ENCODE results near the gene GFY. TPM values are rescaled to one million over a fixed set of nuclear protein-coding genes. Genes with fewer than 3 reads are reported as not detected.

GFY gene
- total and polyA plus RNA-seq, 9 of the 15 experiments (the other 6 are each of a cell fraction or from before 2014, with no cell fraction given), result 0.06 to 0.40 (median 0.19) TPM; not detected in 3

- TF ChIP-seq E2F5 (CRISPR knock-in tag; IDR thresholded peaks at IDR 0.05) (0 out of 2 replicates have a peak, but pooled peaks have one; percentile 59), RCOR1 (IDR thresholded peaks at IDR 0.05; ENCODE audit: borderline replicate concordance in 1 of 2, low read depth in 2 of 2, low read length in 2 of 2) (peak in 1 of 2 experiments; percentile 32; a peak in 1 of 4 replicates), CHD2 (IDR thresholded peaks at IDR 0.05; ENCODE audit: low read depth, low read length) (no peak), CBFA2T3 (IDR thresholded peaks at IDR 0.05) (peak; percentile 61), MEF2A (IDR thresholded peaks at IDR 0.05; ENCODE audit: control insufficient read depth, low read depth, low read length) (peak; percentile 52; the same call in 1 of the 2 replicates)
Observed at GRCh38 chr19:49403404-49404187, 21.6 kb upstream of the GFY start (continued).

- H3K79me2 ChIP-seq (ENCODE audit: control insufficient read depth, insufficient read depth, low read length), result no peaks in the 10 kb centered on the region
- no peaks in the 10 kb centered on the region for H3K9me3 ChIP-seq (replicated peaks; ENCODE audit: control insufficient read depth, insufficient read depth, low read depth, low read length)
- peaks cover 31 to 35% of the 10 kb centered on the region in 2 experiments for H3K4me1 ChIP-seq (replicated peaks in 1 of 2; ENCODE audit: control insufficient read depth in 2 of 2, insufficient read depth in 2 of 2, low read length in 2 of 2)
- H3K27ac ChIP-seq (ENCODE audit: extremely low read depth, low read depth, low read length), result no peak overlapping the region
- no peak for DNase-seq (ENCODE audit: extremely low read depth in 1 of 4, low spot score in 3 of 4)
- no peak for FAIRE-seq
- no peaks in the 10 kb centered on the region for H4K20me1 ChIP-seq (replicated peaks; ENCODE audit: control insufficient read depth, insufficient read depth, low read length)
- in situ Hi-C loops (cut with MboI), result no loop called here
- no peak for TF ChIP-seq ATF6 (CRISPR knock-in tag; IDR thresholded peaks at IDR 0.05)
- peak; percentile 63; the same call in 1 of the 2 replicates for TF ChIP-seq ZNF740 (CRISPR knock-in tag; IDR thresholded peaks at IDR 0.05)
- no peak for TF ChIP-seq ZNF740 (tag; IDR thresholded peaks at IDR 0.05)
- H3K4me2 ChIP-seq (ENCODE audit: insufficient read depth, low read length), result no peak overlapping the region
- BruUV-seq (replicated peaks), result no TSS peak
- intact Hi-C loops (cut with micrococcal nuclease), result no loop called here
- H2AFZ ChIP-seq (ENCODE audit: low read depth, low read length), result no peak overlapping the region
- H3K9ac ChIP-seq (ENCODE audit: insufficient read depth in 1 of 2, low read depth in 2 of 2, low read length in 2 of 2), result no peak overlapping the region
- WGBS (ENCODE audit: insufficient coverage, low coverage, missing lambda C conversion rate), result 81% methylated on average over 6 of the region's 7 CpGs
- ATAC-seq, result no peak
- H3K9me1 ChIP-seq (ENCODE audit: control insufficient read depth, insufficient read depth, low read length), result no peaks in the 10 kb centered on the region
- ChIA-PET POLR2A (interaction anchor here (0.8 to 1.6 kb wide), 3 partner anchors 9 to 23 kb away, joined by 3 to 8 read pairs (median 4); no protein-coding TSS in a partner anchor), CTCF (ENCODE audit: low intra/inter-chr PET ratio) (no interaction called here)
- H3K36me3 ChIP-seq (ENCODE audit: control insufficient read depth, insufficient read depth, low read length), result no peaks in the 10 kb centered on the region
- H3K4me3 ChIP-seq, result no peak overlapping the region
- no peaks in the 10 kb centered on the region for H3K27me3 ChIP-seq (ENCODE audit: control insufficient read depth in 2 of 2, insufficient read depth in 2 of 2, low read length in 2 of 2)
Observed at GRCh38 chr19:49407079-49407478, 18.1 kb upstream of the GFY start.
